Measurements from ENCODE around the gene CDKN1C.

CDKN1C gene

DNA sequence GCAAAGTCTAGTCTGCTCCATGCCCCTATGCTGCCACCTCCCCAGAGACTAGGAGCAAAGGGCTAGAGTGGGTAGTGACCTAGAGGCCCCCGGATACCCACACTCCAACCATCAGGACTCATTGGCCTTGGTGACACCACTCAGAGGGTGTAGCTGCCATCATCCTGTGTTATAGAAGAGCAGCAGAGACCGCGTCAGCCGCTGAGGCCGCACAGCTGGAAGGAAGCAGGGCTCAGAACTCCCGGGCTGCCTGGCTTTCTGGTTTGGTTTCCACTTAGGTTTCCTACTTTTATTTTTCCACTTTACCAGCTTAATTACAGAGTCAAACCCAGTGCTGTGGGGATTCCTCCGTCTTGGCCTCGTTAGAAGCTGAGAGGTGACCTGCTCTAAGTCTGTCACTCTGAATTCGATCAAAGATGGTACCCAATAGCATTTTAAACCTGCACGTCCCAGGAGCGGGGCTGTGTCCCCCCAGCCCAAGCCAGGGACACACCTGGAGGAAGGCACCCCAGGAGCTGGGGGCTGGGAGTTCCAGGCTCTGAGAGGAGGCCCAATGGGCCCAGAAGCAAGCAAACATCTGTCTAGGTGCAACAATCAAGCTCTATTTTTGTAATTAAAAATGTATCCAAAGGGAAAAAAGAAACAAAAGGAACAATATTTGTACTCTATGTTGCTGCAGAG, 2.1 kb upstream of the CDKN1C start:
- no peak for DNase-seq

DNA sequence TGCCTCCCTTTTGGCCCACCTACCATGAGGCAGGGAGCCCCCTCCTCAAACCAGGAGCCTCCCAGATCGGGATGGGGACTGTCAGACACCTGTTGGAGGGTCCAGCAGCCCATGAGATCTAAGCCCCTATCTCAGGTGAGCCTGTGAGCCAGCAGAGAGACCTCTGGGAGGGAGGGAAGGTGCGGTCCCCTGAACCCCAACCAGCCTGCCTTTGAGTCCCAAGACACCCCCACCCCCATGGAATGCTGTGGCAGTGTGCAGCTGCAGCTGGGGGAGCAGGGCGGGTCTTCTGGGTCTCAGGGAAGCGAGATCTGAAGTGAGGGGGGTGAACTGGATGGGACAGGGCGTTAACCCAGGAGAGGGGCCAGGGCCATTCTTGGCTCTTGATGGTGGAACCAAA, 1.4 kb upstream of the CDKN1C start:
- DNase-seq, result no peak

DNA sequence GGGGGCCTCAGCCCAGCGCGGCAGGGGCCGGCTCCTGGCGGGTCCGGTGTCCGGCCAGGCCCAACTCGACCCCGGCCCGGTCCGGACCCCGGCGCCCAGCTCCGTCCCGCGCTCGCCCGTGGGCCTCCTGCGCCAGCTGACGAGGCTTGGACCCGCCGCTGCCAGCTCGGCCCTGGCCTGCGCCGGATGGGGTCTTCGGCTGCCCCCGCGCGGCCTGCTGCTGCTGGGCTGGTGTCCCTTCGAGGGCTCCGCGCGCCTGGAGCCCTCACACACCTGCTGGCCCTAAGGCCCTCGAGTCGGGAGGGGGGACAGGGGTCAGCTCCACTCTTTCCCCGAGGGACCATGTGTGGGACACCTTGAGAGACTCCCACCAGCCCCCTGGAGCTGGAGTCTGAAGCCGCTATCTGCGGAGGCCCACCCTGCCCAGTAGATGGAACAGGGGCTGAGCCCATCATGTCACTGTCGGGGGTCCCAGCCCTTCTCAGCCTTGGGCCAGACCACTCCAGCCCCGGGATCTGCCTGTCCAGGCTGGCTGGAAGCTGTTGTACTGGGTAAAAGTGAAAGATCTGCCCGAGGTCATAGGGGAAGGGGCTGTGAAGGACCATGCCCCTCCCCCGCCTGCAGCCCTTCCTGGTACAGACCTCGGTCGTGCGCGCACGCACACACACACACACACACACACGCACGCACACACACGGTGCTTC, 768 bp upstream of the CDKN1C start:
- DNase-seq, result no peak

DNA sequence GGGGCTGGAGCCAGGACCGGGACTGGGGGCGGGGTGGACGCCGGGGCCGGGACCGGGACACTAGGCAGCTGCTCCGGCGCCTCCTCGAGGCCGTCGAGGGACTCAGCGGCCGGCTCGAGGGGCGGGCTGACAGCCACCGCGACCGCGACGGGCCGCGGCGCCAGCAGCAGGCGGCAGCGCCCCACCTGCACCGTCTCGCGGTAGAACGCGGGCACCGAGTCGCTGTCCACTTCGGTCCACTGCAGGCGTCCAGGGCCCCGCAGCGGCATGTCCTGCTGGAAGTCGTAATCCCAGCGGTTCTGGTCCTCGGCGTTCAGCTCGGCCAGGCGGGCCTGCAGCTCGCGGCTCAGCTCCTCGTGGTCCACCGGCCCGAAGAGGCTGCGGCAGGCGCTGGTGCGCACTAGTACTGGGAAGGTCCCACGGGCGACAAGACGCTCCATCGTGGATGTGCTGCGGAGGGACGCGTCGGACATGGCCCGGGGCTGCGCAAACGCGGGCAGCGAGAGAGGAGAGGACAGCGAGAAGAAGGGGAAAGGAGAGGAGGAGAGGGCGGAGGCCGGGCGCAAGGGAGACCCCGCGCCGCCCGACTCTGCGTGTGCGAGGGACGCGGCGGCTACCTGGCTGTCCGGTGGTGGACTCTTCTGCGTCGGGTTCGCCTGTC, 428 bp downstream of the CDKN1C start:
- DNase-seq, result peak in 1 of 2 donors; percentile 62

DNA sequence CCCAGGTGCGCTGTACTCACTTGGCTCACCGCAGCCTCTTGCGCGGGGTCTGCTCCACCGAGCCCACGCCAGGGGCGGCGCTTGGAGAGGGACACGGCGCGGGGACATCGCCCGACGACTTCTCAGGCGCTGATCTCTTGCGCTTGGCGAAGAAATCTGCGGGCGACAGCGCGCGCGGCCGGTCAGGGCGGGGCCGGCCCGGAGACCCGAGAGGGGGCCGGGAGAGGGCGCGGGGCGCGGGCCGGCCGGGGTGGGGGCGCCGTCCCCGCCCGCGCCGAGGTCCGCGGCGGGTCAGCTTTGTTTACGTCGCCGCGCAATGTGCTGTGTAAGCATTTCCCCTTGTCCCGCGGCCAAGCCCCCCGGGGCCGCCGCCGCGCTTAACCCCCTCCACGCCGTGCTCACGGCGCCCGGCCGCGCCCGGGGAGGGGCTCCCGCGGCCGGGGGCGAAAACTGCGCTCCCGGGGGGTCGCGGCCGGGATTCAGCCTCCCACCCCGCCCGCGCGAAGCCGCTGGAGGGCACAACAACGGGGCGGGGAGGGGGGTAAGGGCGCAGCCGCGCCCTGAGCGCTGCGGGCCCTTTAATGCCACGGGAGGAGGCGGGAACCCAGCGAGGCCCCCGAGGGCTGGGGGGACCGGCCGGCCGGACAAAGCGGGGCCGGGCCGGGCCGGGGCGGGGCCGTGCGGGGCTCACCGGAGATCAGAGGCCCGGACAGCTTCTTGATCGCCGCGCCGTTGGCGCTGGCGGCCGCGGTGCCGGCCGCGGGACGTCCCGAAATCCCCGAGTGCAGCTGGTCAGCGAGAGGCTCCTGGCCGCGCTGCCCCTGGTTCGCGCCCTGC, 1.4 kb downstream of the CDKN1C start:
- no peak for DNase-seq

DNA sequence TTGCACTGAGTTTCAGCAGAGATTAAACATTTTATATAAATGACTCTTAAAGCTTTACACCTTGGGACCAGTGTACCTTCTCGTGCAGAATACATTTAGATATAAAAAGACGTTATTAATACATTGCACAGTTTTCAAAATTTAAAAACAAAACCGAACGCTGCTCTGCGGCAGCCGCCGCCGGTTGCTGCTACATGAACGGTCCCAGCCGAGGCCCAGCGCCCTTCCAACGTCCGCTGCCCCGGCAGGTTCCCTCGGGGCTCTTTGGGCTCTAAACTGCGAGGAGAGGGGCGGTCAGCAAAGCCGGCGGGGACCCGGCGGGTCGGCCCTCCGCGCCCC, 2.0 kb downstream of the CDKN1C start:
- DNase-seq, result no peak

DNA sequence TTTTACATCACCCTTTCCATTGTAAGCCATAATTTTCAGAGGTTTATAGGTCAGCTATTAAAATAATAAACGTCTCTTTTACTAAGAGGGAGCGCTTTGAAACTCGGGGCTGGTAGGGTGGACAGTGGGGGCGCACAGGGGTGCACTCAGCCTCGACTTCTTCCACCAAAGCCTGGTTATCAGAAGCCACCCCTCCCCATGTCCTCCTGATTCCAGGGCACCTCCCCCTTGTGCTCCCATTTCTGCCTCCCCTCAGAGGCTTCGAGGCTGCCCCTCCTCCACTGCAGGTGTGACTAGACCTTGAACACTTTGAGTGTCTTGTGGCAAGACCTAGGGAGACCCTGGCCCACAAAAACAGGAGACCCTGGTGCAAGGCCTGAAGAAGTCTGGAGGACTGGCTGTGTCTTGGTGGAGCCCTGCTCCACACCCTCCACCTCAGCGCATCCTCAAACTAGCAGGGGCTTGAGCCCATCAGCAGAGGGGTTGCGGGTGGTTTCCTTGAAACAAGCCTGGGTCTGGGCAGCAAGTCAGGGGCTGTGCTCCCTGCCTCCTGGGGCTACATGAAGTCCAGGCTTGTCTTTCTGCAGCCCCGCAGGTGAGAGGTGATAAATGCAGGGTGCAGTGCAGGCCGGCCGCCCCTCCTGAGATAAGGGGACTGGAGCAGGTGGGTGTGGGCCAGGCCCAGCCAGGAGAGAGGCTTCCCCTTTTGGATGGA, 3.0 kb downstream of the CDKN1C start:
- DNase-seq, result no peak

DNA sequence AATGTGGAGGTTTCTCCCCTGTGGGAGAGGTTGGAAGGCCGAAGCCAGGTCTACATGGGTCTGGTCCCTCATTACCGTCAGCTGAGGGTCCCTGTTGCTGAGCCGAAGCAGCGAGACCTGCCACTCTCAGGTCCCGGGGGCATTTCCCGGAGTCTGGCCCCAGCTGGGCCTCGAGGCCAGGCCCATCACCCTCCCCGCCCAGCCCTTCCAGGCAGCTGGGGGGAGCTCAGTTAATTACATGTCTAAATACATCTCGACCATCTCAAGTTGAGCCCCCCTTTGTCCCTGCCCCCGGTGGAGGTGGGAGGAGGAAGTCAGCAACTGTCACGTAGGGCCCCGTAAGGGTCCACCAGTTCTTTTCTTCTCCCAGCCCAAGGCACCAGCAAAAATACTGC, 3.6 kb downstream of the CDKN1C start:
- DNase-seq, result no peak

DNA sequence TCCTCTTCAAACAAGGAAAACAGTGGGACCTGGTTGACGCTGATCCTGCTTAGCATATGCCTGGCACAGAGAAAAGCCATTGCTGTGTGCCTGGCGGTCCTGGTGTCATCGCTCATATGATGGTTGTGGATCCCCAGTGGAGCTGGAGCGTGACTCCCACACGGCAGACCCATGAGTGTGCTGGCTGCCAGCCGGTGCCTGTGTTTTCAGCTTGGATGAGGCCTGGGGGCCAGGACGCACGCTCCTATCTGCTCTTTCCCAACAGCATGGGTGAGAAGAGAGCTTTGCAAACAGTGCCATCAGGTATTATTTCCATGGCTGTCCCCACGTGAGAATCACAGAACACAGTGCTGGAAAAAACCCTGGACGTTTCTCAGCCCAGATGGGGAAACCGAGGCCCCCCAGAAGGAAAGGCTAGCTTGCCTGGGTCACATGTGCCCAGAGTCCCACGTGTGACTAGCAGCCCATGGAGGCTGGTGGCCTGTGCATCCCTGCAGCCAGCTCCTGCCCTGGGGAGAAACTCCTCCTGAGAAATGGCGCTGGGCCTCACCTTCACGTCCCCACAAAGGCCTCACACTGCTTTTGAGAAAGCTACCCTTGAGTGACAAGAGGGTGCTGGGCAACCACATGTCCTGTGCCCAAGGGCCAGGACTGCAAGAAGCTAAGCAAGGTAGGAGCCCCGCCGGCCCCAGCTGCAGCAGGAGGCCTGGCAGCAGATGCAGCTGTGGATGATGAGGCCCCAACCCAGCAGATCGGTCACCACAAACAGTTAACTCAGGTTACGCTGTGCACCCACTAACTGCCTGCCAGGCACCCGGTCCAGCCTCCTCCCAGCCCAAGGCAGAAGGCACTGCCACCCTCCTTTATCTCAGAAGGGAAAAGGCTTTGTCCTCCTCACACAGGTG, 4.2 kb downstream of the CDKN1C start:
- no peak for DNase-seq

DNA sequence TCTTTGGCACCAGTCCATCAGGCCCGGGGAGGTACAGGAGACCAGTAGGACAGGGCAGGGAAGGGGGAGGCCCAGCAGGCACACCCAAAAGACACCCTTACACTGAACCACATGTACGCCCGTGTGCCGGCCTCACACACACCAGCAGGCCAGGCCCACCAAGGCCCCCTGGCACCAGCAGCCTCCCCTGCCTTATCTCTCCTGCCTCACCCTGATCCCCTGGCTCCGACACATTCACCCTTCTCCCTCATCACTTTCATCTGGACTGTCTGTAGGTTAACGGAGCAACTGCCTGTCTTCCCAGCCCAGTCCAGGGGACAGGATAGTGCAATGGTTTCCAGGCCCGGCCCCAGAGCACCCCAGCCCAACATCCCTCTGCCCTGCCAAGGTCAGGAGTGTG, 4.9 kb downstream of the CDKN1C start:
- DNase-seq, result no peak

DNA sequence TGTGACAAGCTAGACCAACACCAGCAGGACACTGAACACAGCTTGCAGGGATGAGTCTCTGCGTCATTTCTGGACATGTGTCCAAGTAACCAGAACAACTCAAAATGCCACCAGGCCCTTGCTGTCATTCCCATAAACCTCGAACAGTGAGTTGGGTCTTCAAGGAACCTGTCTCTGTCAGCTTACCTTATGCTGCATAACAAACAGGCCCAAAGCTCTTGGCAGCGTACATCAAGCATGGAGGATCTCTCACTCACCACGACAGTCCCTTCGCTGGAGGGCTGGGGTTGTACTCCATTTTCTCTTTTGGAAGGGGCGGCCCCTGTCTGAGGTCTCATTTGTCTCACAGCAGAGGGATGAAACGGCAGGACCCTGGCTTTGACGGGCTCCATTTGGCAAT, 6.8 kb downstream of the CDKN1C start:
- DNase-seq, result no peak

DNA sequence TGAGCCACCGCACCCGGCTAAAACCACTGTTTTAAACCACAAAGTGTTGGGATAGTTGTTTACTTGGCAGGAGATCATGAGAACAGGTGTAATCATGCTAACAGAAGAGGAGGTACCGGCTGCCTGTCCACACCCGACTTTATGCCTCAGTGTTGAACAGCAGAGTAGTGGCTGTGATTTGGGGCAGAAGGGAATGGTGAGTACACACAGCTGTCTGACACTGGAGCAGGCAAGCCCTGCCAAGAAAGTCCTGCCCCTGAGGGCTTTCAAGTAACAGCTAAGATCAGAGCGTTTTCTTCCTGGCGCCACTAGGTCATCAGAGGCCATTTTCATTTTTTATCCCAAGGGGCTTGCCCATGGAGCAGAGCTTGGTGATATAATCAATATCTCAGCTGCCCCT, 8.1 kb downstream of the CDKN1C start:
- no peak for DNase-seq

DNA sequence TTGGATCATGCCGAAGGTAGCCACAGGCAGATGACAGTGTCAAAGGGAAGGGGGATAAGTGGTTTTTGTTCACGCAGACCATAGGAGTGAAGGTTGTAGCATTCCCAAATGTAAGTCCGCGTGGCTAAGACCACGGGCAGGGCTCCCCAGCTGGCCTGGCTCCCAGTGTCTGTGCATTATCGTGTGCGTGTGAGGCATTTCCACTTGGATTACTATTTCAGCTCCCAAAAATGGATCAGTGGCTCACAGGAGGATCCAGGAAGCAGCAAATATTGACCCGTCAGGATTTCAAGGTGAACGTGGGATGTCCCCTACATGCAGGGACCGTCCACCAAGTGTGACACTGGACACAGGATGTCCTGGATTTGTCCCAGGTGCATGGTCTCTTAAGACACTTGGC, 10.6 kb downstream of the CDKN1C start:
- no peak for DNase-seq

DNA sequence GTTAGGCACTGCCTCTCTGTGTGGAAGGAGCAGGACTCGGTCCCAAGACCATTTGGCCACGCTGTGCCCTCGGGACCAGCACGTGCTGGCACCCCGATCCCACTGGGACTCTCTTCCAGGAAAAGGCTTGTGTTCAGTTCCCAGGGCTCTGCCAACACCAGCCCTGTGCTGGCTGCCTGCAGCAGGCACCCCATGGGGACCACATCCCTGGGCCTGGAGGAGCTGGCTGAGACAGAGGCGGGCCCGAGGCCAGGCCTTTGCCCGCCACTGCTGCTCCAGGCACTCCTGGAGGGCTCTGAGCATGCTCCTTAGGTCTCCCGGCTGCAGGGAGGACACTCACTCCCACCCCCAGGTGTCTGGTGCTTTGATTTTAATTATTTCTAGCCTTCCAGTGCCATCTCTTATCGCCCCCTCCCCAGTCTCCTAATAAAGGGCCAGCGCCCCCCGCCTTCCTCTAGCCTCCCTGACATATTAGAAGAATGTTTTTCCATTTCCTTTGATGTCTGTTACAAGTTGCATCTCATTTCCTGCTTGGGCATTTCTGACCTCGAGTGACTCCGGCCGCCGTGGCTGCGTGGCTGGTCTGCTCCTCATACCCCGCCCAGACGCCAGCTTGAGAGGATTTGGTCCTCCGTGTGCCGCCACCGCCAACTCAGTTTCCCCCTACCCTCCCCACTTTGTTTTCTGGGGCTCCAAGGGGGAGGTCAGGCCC, 14.4 kb downstream of the CDKN1C start:
- DNase-seq, result no peak

DNA sequence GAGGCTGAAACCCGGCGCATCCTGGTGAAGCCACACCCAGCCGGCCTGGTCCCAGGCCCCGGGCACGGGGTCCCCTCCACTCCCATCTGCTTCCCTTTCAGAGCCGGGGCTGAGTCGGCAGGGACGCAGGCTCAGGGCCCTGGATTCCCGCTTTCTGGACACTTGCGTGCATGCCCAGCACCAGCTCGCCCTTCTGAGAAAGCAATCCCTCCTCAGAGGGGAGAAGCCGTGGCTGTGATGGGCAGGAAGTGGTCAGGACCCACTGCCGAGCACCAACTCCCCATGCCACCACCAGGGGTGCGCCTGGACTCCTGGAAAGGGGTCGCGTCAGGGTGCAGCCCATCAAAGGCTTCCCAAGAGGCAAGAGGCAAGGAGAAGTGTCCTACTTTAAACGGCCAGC, 15.1 kb downstream of the CDKN1C start:
- DNase-seq, result no peak

DNA sequence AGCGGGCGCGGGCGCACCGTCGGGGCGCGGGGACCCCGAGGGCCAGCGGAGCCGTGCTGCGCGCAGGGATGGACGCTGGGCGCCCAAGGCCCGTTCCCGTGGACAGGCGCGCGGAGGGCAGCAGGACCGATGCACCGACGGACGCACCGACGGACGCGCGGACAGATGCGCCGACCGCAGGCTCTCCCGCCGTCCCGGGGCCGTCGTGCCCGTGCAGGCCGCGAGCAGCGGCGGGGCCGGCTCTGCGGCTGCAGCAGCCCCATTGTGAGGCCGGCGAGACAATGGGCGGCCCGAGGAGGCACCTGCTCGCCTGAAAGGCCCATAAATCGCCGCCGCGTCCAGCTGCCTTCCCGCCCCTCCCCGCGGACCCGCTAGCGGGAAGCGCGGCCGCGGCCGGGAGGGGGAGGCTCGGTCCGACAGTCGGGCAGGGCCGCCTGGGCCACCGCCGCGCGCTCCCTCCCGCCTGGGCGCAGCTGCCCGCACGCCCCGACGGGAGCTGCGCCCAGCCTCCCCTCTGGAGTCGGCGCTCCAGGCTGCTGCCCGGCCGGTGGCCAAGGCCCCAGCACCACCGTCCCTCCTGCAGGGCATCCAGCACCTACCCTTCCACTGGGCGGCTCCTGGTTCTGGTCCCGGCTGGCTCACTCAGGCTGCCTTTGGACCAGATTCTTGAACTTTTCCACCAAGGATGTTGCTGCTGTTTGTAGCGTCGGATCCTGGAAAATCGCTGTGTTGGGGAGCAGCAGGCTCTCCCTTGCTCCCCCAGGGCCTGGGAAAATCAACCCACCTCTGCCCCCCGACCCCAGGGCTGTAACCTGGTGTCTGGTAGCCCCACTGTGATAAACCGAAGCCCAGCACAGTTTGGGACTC, 15.8 kb downstream of the CDKN1C start:
- DNase-seq, result no peak

DNA sequence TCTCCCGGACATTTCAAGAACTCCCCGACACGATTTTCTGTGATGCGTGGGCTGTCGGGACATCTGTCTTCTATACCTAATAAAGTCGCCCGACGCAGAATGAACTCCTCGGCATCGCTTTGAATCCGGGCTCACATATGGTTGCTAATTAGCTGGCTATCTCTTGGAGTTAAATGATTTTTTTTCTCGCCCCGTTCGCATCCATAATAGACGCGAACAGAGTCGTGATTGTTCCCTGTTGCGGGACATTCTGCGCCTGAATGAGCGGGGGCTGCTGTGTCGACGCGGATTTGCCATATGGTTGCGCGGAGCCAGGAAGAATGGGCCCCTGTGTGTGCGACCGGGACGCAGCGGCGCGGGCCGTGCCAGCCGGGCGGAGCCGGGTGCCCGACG, 16.4 kb downstream of the CDKN1C start:
- no peak for DNase-seq

DNA sequence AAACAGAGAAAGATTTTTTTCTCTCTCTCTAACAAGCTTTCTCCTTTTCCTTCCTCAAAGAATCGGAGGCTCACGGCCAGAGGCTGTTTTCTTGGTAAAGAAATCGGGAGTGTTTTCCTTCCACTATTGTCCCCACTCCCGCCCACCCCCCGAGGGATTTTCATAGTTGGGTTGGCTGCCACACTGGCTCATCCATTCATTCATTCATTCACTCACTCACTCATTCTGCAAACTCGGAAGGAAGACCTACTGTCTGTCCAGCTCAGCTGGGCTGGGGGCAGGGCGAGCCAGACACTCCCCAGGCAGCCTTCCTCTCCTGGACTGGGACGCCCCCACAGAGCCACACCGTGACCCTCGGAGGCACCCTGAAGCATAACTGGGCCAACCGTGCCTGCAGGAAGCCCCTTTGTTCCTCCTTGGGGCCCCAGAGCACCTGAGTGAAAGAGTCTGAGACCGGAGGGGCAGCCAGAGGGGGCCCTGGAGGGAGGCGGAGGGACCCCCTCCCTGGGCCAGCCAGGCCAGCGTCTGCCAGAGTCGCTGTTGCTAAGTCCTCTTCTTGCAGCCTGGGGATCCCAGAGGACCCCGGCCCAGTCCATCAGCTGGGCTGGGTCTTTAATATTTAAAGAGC, 17.0 kb downstream of the CDKN1C start:
- DNase-seq, result no peak

DNA sequence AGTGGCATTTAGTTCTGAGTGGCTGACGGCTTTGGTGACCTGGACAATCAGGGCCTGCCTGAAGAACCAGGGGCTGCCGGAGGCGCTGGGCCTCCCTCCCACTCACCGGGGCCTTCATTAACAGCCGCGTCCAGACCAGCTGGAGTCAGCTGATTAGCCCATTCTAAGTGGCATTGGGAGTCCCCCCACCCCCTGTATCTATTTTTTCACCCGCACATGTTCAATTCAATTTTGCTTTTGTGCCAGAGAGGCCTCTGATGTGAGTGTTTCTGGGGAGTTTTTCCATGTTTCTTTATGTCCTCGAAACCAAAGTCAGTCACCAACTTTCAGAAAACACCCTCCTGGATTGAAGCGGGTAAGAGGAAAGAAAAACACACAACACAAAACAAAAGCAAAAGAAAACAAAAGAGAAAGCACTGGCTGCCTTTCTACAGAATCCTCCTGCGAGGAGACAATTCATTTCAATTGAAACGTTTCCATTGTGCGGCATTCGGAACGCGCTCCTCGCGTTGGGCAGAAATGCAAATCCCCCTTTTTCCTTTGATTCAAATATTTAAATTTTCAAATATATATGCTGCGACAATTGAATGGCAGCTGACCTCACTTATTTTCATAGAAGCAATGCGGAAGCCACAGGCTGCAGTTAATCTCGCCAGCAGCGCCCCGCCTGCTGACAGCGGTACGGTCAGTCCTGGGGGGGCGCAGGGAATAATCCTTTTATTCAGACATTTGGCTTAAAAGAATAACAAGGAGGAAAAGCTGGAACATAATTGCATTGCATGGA, 17.7 kb downstream of the CDKN1C start:
- no peak for DNase-seq
